Retinal pigment epithelial cell (primary cell): ENCODE data around the gene SRSF12.

Experiments
- DNase-seq: peaks from one replicate; pipeline ENCODE4 v3.0.0-alpha.2; 2010; ENCODE audit warnings: low read depth
- H3K4me3 ChIP-seq: 2 replicates; pipeline ENCODE4 v1.5.1; 2011; ENCODE audit warnings: mild to moderate bottlenecking, low read length, control low read depth, moderate library complexity
- CTCF ChIP-seq: conservative IDR thresholded peaks from 2 replicates; pipeline ENCODE4 v1.5.1; 2011; ENCODE audit warnings: low read depth, low read length, control low read depth, inconsistent platforms

Gene SRSF12

GRCh38 chr6:89100114-89100513 is 17.8 kb downstream of the SRSF12 start:
- H3K4me3 ChIP-seq = no peak overlapping the region
- TF ChIP-seq CTCF = no peak
- DNase-seq = no peak

GRCh38 chr6:89098461-89098860 is 19.4 kb downstream of the SRSF12 start:
- no peak for DNase-seq
- H3K4me3 ChIP-seq = no peak overlapping the region
- no peak for TF ChIP-seq CTCF

- DNase-seq = no peak
- no peak for TF ChIP-seq CTCF
- H3K4me3 ChIP-seq = no peak overlapping the region
Measured at GRCh38 chr6:89087881-89088280, 30.0 kb downstream of the SRSF12 start.

GRCh38 chr6:89085409-89086205 is 32.3 kb downstream of the SRSF12 start:
- H3K4me3 ChIP-seq = no peak overlapping the region
- TF ChIP-seq CTCF = no peak
- DNase-seq = no peak

GRCh38 chr6:89084954-89085353 is 32.9 kb downstream of the SRSF12 start:
- TF ChIP-seq CTCF = no peak
- H3K4me3 ChIP-seq = no peak overlapping the region
- no peak for DNase-seq

- TF ChIP-seq CTCF = no peak
Measured at GRCh38 chr6:89084542-89084941, 33.3 kb downstream of the SRSF12 start.

GRCh38 chr6:89082486-89082891 is 35.4 kb downstream of the SRSF12 start:
- H3K4me3 ChIP-seq = peak overlapping the region; percentile 98
- TF ChIP-seq CTCF = no peak
- no peak for DNase-seq

More at GRCh38 chr6:89084542-89084941, 33.3 kb downstream of the SRSF12 start:
- H3K4me3 ChIP-seq = no peak overlapping the region
- DNase-seq = no peak
